ENCODE data around the gene COBLL1. TPM values are rescaled to one million over a fixed set of nuclear protein-coding genes. Genes with fewer than 3 reads are reported as not detected.

The COBLL1 gene
- total RNA-seq, 2 donors from 2014 or later = 16.5 to 17.3 TPM

GRCh38 chr2:164837807-164838206 lies 3.8 kb downstream of the COBLL1 start:
- no peak overlapping the region for H3K4me3 ChIP-seq (ENCODE audit: low read length)
- no peaks in the 10 kb centered on the region for H3K36me3 ChIP-seq (ENCODE audit: control insufficient read depth, insufficient read depth, low read length)
- Mint-ChIP-seq H3K27me3 (ENCODE audit: insufficient read depth) (peaks cover 4% of the 10 kb centered on the region), H3K4me1 (peaks cover 20% of the 10 kb centered on the region), H3K4me3 (no peak overlapping the region), H3K9me3 (no peaks in the 10 kb centered on the region), H3K36me3 (ENCODE audit: low read depth) (no peaks in the 10 kb centered on the region), H3K27ac (no peak overlapping the region)
- no peak overlapping the region for H3K27ac ChIP-seq (ENCODE audit: low read depth, low read length)
- TF ChIP-seq CTCF (conservative IDR thresholded peaks at IDR 0.05) = no peak
- no peak for DNase-seq
- 93 to 100% methylated on average over 1 to 3 of the region's 3 CpGs for WGBS, 2 experiments (ENCODE audit: insufficient coverage in 1 of 2, insufficient read length in 1 of 2)
- peaks cover 5% of the 10 kb centered on the region for H3K4me1 ChIP-seq (ENCODE audit: control insufficient read depth, insufficient read depth, low read length)
- no peak overlapping the region for H3K9ac ChIP-seq (ENCODE audit: extremely low read depth, low read length, poor library complexity, severe bottlenecking)
- H3K9me3 ChIP-seq (ENCODE audit: control insufficient read depth, low read length) = no peaks in the 10 kb centered on the region
- no peaks in the 10 kb centered on the region for H3K27me3 ChIP-seq (ENCODE audit: control insufficient read depth, insufficient read depth, low read length, poor library complexity, severe bottlenecking)

GRCh38 chr2:164836907-164837306 lies 4.7 kb downstream of the COBLL1 start:
- Histone ChIP-seq H3K36me3 (ENCODE audit: control insufficient read depth, insufficient read depth, low read length) (no peaks in the 10 kb centered on the region), H3K4me3 (ENCODE audit: low read length) (no peak overlapping the region), H3K9ac (ENCODE audit: extremely low read depth, low read length, poor library complexity, severe bottlenecking) (no peak overlapping the region), H3K9me3 (ENCODE audit: control insufficient read depth, low read length) (no peaks in the 10 kb centered on the region), H3K27me3 (ENCODE audit: control insufficient read depth, insufficient read depth, low read length, poor library complexity, severe bottlenecking) (no peaks in the 10 kb centered on the region), H3K4me1 (ENCODE audit: control insufficient read depth, insufficient read depth, low read length) (peaks cover 5% of the 10 kb centered on the region), H3K27ac (ENCODE audit: low read depth, low read length) (no peak overlapping the region)
- Mint-ChIP-seq H3K4me3 (no peak overlapping the region), H3K4me1 (peaks cover 20% of the 10 kb centered on the region), H3K9me3 (no peaks in the 10 kb centered on the region), H3K27ac (no peak overlapping the region), H3K36me3 (ENCODE audit: low read depth) (no peaks in the 10 kb centered on the region), H3K27me3 (ENCODE audit: insufficient read depth) (peaks cover 4% of the 10 kb centered on the region)
- TF ChIP-seq CTCF (conservative IDR thresholded peaks at IDR 0.05) = no peak
- WGBS, 2 experiments (ENCODE audit: insufficient coverage in 1 of 2, insufficient read length in 1 of 2) = 88 to 93% methylated on average over 3 of the region's 3 CpGs
- DNase-seq = no peak

GRCh38 chr2:164835302-164835701 lies 6.3 kb downstream of the COBLL1 start:
- Mint-ChIP-seq H3K4me1 (peaks cover 15% of the 10 kb centered on the region), H3K36me3 (ENCODE audit: low read depth) (no peaks in the 10 kb centered on the region), H3K9me3 (no peaks in the 10 kb centered on the region), H3K27ac (no peak overlapping the region), H3K27me3 (ENCODE audit: insufficient read depth) (no peaks in the 10 kb centered on the region), H3K4me3 (no peak overlapping the region)
- Histone ChIP-seq H3K27me3 (ENCODE audit: control insufficient read depth, insufficient read depth, low read length, poor library complexity, severe bottlenecking) (no peaks in the 10 kb centered on the region), H3K9ac (ENCODE audit: extremely low read depth, low read length, poor library complexity, severe bottlenecking) (no peak overlapping the region), H3K4me3 (ENCODE audit: low read length) (no peak overlapping the region), H3K9me3 (ENCODE audit: control insufficient read depth, low read length) (no peaks in the 10 kb centered on the region), H3K4me1 (ENCODE audit: control insufficient read depth, insufficient read depth, low read length) (peaks cover 5% of the 10 kb centered on the region), H3K36me3 (ENCODE audit: control insufficient read depth, insufficient read depth, low read length) (no peaks in the 10 kb centered on the region), H3K27ac (ENCODE audit: low read depth, low read length) (no peak overlapping the region)
- DNase-seq = no peak
- TF ChIP-seq CTCF (conservative IDR thresholded peaks at IDR 0.05) = no peak

All from endodermal cell (in vitro differentiated cells).